ENCODE data around the gene CCDC33. TPM values are rescaled to one million over a fixed set of nuclear protein-coding genes. Genes with fewer than 3 reads are reported as not detected.

CCDC33 gene
- total RNA-seq, 1 experiment from 2014 or later: not detected

DNA sequence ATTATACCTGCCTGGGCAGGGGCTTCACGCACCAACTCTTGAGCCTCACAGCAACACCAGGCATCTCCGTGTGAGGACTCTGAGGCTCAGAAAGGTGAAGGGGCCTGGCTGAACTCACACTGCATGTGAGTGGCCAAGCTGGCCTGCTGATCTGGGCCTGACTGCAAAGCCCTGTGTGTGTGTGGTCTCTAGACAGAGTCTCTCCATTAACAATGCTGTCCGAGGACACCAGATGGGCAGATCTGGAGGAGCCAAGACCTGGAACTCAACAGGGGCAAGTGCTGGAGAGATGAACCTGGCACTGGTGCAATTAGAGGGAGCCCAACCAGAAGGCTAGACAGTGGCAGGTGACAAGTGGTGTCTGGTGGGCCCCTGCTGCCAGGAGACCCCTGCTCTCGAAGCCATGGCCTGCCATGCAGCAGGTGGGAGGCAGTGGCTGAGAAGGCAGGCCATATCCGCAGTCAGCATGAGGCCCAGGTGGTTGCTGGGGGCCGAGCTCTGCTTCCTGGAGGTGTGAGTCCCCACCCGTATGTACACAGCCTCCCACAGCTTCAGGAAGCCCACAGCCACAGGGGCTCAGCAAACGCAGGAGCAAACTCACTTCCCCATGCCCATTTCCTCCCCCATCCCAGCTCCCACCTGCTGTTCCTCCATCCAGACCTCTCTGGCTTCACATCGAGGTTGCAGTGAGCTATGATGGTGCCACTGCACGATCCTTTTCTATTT lies 92.4 kb downstream of the CCDC33 start:
- no peaks in the 10 kb centered on the region for H3K36me3 ChIP-seq (ENCODE audit: control insufficient read depth, insufficient read depth, low read length)
- no peak for DNase-seq
- no peaks in the 10 kb centered on the region for H3K4me1 Mint-ChIP-seq (ENCODE audit: low read depth, unreplicated experiment)
- no peak for TF ChIP-seq CTCF (IDR thresholded peaks at IDR 0.05; ENCODE audit: insufficient read depth in 1 of 2, low read depth in 1 of 2, low read length in 1 of 2, severe bottlenecking in 1 of 2, unreplicated experiment in 1 of 2)
- no TSS peak for BruUV-seq (replicated peaks)
- no peaks in the 10 kb centered on the region for H3K4me1 ChIP-seq
- intact Hi-C loops (cut with micrococcal nuclease; ENCODE audit: unreplicated experiment): no loop called here
- H3K27ac Mint-ChIP-seq (ENCODE audit: unreplicated experiment): no peak overlapping the region
- no peak overlapping the region for H3K4me3 ChIP-seq (ENCODE audit: low read depth, low read length)
- peaks cover 8% of the 10 kb centered on the region for H3K27me3 Mint-ChIP-seq (ENCODE audit: insufficient read depth, unreplicated experiment)
- no peak overlapping the region for H3K4me3 Mint-ChIP-seq (ENCODE audit: unreplicated experiment)
- POLR2A ChIA-PET: no interaction called here
- CTCF ChIA-PET: interaction anchor here (1.7 kb wide), 1 partner anchor 17 kb away, joined by 4 read pairs; no protein-coding TSS in a partner anchor
- H3K9me3 ChIP-seq: no peaks in the 10 kb centered on the region
- no peaks in the 10 kb centered on the region for H3K9me3 Mint-ChIP-seq (ENCODE audit: unreplicated experiment)
- no peaks in the 10 kb centered on the region; the same call in 1 of the 2 replicates for H3K27me3 ChIP-seq (replicated peaks; ENCODE audit: control insufficient read depth, insufficient read depth, low read length)
- no peaks in the 10 kb centered on the region for H3K36me3 Mint-ChIP-seq (ENCODE audit: insufficient read depth, unreplicated experiment)

- H3K4me3 ChIP-seq (ENCODE audit: low read depth, low read length): no peak overlapping the region
- BruUV-seq (replicated peaks): no TSS peak
- no peaks in the 10 kb centered on the region; the same call in 1 of the 2 replicates for H3K27me3 ChIP-seq (replicated peaks; ENCODE audit: control insufficient read depth, insufficient read depth, low read length)
- no peak overlapping the region for H3K27ac Mint-ChIP-seq (ENCODE audit: unreplicated experiment)
- H3K4me1 ChIP-seq: no peaks in the 10 kb centered on the region
- H3K4me3 Mint-ChIP-seq (ENCODE audit: unreplicated experiment): no peak overlapping the region
- intact Hi-C loops (cut with micrococcal nuclease; ENCODE audit: unreplicated experiment): no loop called here
- H3K36me3 ChIP-seq (ENCODE audit: control insufficient read depth, insufficient read depth, low read length): no peaks in the 10 kb centered on the region
- no peaks in the 10 kb centered on the region for H3K9me3 Mint-ChIP-seq (ENCODE audit: unreplicated experiment)
- no peak for TF ChIP-seq CTCF (IDR thresholded peaks at IDR 0.05; ENCODE audit: insufficient read depth in 1 of 2, low read depth in 1 of 2, low read length in 1 of 2, severe bottlenecking in 1 of 2, unreplicated experiment in 1 of 2)
- ChIA-PET CTCF (interaction anchor here (0.8 kb wide), 1 partner anchor 17 kb away, joined by 8 read pairs; no protein-coding TSS in a partner anchor), POLR2A (no interaction called here)
- H3K4me1 Mint-ChIP-seq (ENCODE audit: low read depth, unreplicated experiment): no peaks in the 10 kb centered on the region
- no peak for DNase-seq
- H3K27me3 Mint-ChIP-seq (ENCODE audit: insufficient read depth, unreplicated experiment): peaks cover 3% of the 10 kb centered on the region
- no peaks in the 10 kb centered on the region for H3K9me3 ChIP-seq
- H3K36me3 Mint-ChIP-seq (ENCODE audit: insufficient read depth, unreplicated experiment): no peaks in the 10 kb centered on the region
Observed at GRCh38 chr15:74330861-74331408, 94.8 kb downstream of the CCDC33 start.

DNA sequence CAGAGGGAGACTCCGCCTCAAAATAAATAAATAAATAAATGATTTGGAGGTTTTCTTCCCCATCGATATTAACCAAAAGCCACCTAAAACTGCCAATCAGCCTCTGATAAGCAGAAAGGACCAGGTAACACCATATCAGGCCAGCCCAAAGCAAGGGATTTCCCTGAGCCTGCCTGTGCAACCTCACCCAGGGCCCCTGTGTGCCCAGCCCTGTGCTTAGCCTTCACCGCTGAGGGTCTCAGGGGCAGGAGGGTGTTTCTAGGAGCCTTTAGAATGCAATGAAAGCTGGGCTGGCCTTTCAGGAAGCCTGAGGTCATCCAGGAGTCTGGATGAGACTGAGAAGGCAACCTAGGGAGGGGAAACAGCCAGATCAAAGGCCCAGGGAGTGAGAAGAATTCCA lies 95.9 kb downstream of the CCDC33 start:
- Histone ChIP-seq H3K4me3 (ENCODE audit: low read depth, low read length) (no peak overlapping the region), H3K9me3 (no peaks in the 10 kb centered on the region), H3K4me1 (no peaks in the 10 kb centered on the region), H3K27me3 (replicated peaks; ENCODE audit: control insufficient read depth, insufficient read depth, low read length) (no peaks in the 10 kb centered on the region; the same call in 1 of the 2 replicates), H3K36me3 (ENCODE audit: control insufficient read depth, insufficient read depth, low read length) (no peaks in the 10 kb centered on the region)
- no peaks in the 10 kb centered on the region for H3K4me1 Mint-ChIP-seq (ENCODE audit: low read depth, unreplicated experiment)
- no peaks in the 10 kb centered on the region for H3K36me3 Mint-ChIP-seq (ENCODE audit: insufficient read depth, unreplicated experiment)
- ChIA-PET CTCF (no interaction called here), POLR2A (no interaction called here)
- no TSS peak for BruUV-seq (replicated peaks)
- no peak for DNase-seq
- H3K9me3 Mint-ChIP-seq (ENCODE audit: unreplicated experiment): no peaks in the 10 kb centered on the region
- no peak overlapping the region for H3K27ac Mint-ChIP-seq (ENCODE audit: unreplicated experiment)
- H3K27me3 Mint-ChIP-seq (ENCODE audit: insufficient read depth, unreplicated experiment): peaks cover 3% of the 10 kb centered on the region
- H3K4me3 Mint-ChIP-seq (ENCODE audit: unreplicated experiment): no peak overlapping the region
- no peak for TF ChIP-seq CTCF (IDR thresholded peaks at IDR 0.05; ENCODE audit: insufficient read depth in 1 of 2, low read depth in 1 of 2, low read length in 1 of 2, severe bottlenecking in 1 of 2, unreplicated experiment in 1 of 2)
- intact Hi-C loops (cut with micrococcal nuclease; ENCODE audit: unreplicated experiment): no loop called here
